IPS-15b (cell line): Measurements from ENCODE around the gene C6orf118.

Experiments used
- H3K27me3 ChIP-seq: one replicate; pipeline ENCODE4 v1.6.1; 2013; ENCODE audit warnings: low read length; ENCODE audit not compliant: control insufficient read depth, insufficient read depth
- H3K36me3 ChIP-seq: one replicate; pipeline ENCODE4 v1.6.1; 2013; ENCODE audit warnings: low read length; ENCODE audit not compliant: control insufficient read depth, insufficient read depth
- H3K4me1 ChIP-seq: one replicate; pipeline ENCODE4 v1.6.1; 2013; ENCODE audit warnings: mild to moderate bottlenecking, low read length; ENCODE audit not compliant: control insufficient read depth, insufficient read depth
- H3K4me3 ChIP-seq: one replicate; pipeline ENCODE4 v1.5.1; 2013; ENCODE audit warnings: low read depth, low read length
- H3K9ac ChIP-seq: one replicate; pipeline ENCODE4 v1.6.1; 2013; ENCODE audit warnings: low read depth, mild to moderate bottlenecking, low read length
- H3K9me3 ChIP-seq: one replicate; pipeline ENCODE4 v1.6.1; 2013; ENCODE audit warnings: mild to moderate bottlenecking, low read length; ENCODE audit not compliant: control insufficient read depth, insufficient read depth

Gene C6orf118

DNA sequence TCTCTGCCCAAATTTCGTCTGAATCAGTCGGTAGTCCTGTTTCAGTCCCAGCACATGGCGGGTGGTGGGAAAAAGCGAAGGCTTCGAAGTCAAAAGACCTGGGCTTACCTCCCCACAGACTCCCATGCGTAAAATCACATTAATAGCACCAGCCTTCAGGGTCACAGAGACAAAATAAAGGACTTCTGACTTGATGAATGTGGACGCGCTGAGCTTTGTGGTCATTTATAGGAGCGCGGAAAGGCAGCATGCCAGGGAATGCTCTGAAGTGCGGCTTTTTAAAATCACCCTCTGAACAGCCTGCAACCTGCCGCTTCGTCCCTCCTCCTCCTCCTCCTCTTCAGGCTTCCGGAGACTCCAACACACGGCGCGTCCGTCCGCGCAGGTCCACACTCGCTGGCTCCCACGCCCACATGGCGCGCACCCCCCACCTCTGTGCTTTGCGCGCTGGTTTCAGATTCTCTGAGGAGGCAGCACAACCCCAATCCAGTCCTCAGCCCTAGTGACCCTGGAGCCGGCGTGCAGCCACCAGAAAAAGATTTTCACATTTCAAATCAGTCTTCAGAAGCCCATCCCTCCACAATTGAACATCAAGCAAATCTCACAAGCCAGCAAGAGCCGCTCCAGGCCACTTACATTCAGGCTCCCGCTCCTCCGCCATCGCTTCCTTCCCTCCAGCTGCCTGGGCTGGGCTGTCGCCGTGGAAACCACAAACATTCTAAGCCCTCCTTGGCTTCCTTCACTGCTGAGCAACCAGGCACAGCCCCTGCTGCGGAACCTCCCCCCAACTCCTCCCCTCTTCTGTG lies at the start of gene C6orf118:
TSS of gene C6orf118 (minus strand) at position 680 of the 806 bp plus-strand sequence. CDS start at position 661, 19 bp downstream.
- Histone ChIP-seq H3K36me3 (no peaks in the 10 kb centered on the region), H3K4me3 (peak within 1 kb of the TSS; percentile 62), H3K9me3 (no peaks in the 10 kb centered on the region), H3K4me1 (no peaks in the 10 kb centered on the region), H3K9ac (no peak within 1 kb of the TSS), H3K27me3 (peaks cover 22% of the 10 kb centered on the region)

DNA sequence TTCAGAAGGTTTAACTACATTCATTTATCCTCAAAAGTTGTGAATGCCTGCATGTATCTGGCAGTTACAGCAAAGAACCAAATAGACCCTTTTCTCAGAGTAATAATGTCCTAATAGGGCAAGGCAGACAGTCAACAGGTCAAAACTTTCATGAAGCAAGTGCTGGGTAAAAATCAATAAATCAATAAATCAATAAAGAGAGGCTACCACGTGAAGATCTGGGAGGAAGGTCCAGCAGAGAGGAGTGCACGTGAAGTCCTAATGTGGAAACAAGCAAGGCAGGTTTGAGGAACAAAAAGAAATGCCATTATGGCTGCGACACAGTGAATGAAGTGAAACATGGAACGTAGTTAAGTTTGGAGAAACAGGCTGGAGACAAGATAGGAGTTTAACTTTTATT lies 36.3 kb upstream of the C6orf118 start:
- Histone ChIP-seq H3K27me3 (no peaks in the 10 kb centered on the region), H3K4me1 (no peaks in the 10 kb centered on the region), H3K9ac (no peak overlapping the region), H3K36me3 (no peaks in the 10 kb centered on the region), H3K9me3 (no peaks in the 10 kb centered on the region), H3K4me3 (no peak overlapping the region)

GRCh38 chr6:165340532-165340931 lies 31.1 kb upstream of the C6orf118 start:
- Histone ChIP-seq H3K4me1 (no peaks in the 10 kb centered on the region), H3K27me3 (no peaks in the 10 kb centered on the region), H3K4me3 (no peak overlapping the region), H3K9ac (no peak overlapping the region), H3K36me3 (no peaks in the 10 kb centered on the region), H3K9me3 (no peaks in the 10 kb centered on the region)

GRCh38 chr6:165325609-165326008 lies 16.2 kb upstream of the C6orf118 start:
- no peaks in the 10 kb centered on the region for H3K9me3 ChIP-seq
- H3K9ac ChIP-seq: no peak overlapping the region
- H3K36me3 ChIP-seq: no peaks in the 10 kb centered on the region
- no peak overlapping the region for H3K4me3 ChIP-seq
- H3K4me1 ChIP-seq: no peaks in the 10 kb centered on the region
- H3K27me3 ChIP-seq: no peaks in the 10 kb centered on the region

GRCh38 chr6:165321555-165322145 lies 12.2 kb upstream of the C6orf118 start:
- no peaks in the 10 kb centered on the region for H3K36me3 ChIP-seq
- H3K9ac ChIP-seq: no peak overlapping the region
- H3K27me3 ChIP-seq: no peaks in the 10 kb centered on the region
- H3K4me3 ChIP-seq: no peak overlapping the region
- H3K4me1 ChIP-seq: no peaks in the 10 kb centered on the region
- no peaks in the 10 kb centered on the region for H3K9me3 ChIP-seq

- H3K4me1 ChIP-seq: no peaks in the 10 kb centered on the region
- no peak overlapping the region for H3K9ac ChIP-seq
- no peaks in the 10 kb centered on the region for H3K9me3 ChIP-seq
- no peak overlapping the region for H3K4me3 ChIP-seq
- H3K27me3 ChIP-seq: no peaks in the 10 kb centered on the region
- H3K36me3 ChIP-seq: no peaks in the 10 kb centered on the region
Measured at GRCh38 chr6:165321150-165321549, 11.7 kb upstream of the C6orf118 start.

DNA sequence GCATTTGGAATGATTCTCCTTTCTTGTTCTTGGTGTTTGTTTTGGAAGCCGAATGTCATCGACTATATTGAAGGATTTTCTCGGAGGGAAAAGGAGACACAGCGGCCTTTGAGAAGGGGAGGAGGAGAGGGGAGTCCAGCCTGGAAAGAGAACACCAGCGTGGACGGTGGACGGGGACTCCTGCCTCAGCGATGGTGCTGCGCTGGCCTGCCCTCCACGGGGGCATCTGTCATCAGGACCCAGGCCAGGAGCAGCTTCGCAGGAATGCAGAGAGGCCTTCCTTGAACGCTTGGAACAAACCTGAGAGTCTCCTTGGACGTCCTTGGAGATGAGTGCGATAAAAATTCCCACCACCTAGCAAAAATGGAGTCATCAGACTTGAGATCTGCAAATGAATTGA lies 8.3 kb upstream of the C6orf118 start:
- H3K9ac ChIP-seq: no peak overlapping the region
- no peaks in the 10 kb centered on the region for H3K9me3 ChIP-seq
- H3K27me3 ChIP-seq: no peaks in the 10 kb centered on the region
- no peaks in the 10 kb centered on the region for H3K36me3 ChIP-seq
- no peaks in the 10 kb centered on the region for H3K4me1 ChIP-seq
- no peak overlapping the region for H3K4me3 ChIP-seq

DNA sequence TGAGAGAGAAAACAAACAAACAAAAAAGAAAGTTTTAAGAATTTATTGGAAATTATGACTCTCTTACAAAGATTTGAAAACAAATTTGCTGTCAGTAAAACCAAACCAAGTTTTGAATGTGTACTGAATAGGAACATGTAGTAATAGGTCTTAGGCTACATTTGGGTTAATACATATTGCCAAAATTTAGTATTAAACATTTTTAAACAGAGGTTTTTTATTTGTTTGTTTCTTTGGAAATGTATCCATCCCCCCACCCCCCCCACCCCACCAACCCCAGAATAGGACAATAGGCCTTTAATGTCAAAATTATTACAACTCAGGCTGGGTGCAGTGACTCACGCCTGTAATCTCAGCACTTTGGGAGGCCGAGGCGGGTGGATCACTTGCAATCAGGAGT lies 2.5 kb downstream of the C6orf118 start:
- H3K4me1 ChIP-seq: no peaks in the 10 kb centered on the region
- no peaks in the 10 kb centered on the region for H3K9me3 ChIP-seq
- H3K9ac ChIP-seq: no peak overlapping the region
- H3K4me3 ChIP-seq: no peak overlapping the region
- peaks cover 22% of the 10 kb centered on the region for H3K27me3 ChIP-seq
- no peaks in the 10 kb centered on the region for H3K36me3 ChIP-seq

GRCh38 chr6:165301372-165302246 lies 7.8 kb downstream of the C6orf118 start:
- Histone ChIP-seq H3K9ac (no peak overlapping the region), H3K9me3 (no peaks in the 10 kb centered on the region), H3K4me3 (no peak overlapping the region), H3K36me3 (no peaks in the 10 kb centered on the region), H3K27me3 (no peaks in the 10 kb centered on the region), H3K4me1 (no peaks in the 10 kb centered on the region)

DNA sequence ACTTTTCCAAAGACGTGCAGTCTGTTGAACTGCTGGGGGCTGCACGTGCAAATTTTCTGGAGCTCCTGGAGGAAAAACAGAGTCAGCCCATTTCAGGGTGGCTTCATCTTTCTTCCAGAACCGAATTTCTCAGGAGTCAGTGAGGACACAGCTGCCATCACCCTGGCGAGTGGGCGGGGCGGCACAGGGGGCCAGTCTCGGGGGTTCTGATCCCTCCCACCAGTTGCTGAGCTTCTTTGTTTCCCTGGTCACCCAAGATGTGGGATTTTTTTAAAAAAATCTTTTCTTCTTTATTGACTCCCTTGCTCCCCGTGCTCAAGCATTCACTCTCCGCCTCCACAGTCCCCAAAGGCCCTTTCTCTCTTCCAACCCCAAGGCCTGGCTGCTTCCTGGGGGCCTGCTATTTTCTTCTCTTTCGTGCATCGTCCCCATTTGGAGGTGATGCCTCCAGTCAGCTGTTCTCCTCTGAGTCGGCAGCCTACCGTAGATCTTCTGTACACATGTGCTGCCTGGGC lies 8.9 kb downstream of the C6orf118 start:
- no peaks in the 10 kb centered on the region for H3K27me3 ChIP-seq
- no peaks in the 10 kb centered on the region for H3K9me3 ChIP-seq
- no peaks in the 10 kb centered on the region for H3K4me1 ChIP-seq
- H3K4me3 ChIP-seq: no peak overlapping the region
- no peaks in the 10 kb centered on the region for H3K36me3 ChIP-seq
- H3K9ac ChIP-seq: no peak overlapping the region

GRCh38 chr6:165298875-165299274 lies 10.5 kb downstream of the C6orf118 start:
- Histone ChIP-seq H3K36me3 (no peaks in the 10 kb centered on the region), H3K4me3 (no peak overlapping the region), H3K9ac (no peak overlapping the region), H3K9me3 (no peaks in the 10 kb centered on the region), H3K4me1 (no peaks in the 10 kb centered on the region), H3K27me3 (no peaks in the 10 kb centered on the region)
